GM19467 (cell line): ENCODE results near the gene CELSR1.
"Not testable (repeated sequence)": the region's sequence is repeated elsewhere in the genome, so short reads cannot be mapped to it uniquely, and the experiment has no call there.

Experiments
- ATAC-seq: cut with Tn5 transposase; IDR thresholded peaks from one replicate; pipeline ENCODE4 v1.9.1; 2021; ENCODE audit warnings: mild to moderate bottlenecking, moderate library complexity; ENCODE audit not compliant: unreplicated experiment

CELSR1 gene

DNA sequence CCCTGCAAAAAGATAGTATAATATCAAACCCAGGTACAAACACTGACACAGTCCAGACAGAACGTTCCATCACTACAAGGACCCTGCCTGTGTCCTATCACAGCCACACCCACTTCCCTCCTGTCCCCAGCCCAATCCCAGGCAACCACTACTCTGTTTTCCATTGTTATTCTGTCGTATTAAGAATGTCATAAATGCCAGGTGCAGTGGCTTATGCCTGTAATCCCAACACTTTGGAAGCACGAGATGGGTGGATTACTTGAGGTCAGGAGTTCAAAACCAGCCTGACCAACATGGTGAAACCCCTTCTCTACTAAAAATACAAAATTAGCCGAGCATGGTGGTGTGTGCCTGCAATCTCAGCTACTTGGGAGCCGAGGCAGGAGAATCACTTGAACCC is 112.9 kb downstream of the CELSR1 start:
- no peak for ATAC-seq

DNA sequence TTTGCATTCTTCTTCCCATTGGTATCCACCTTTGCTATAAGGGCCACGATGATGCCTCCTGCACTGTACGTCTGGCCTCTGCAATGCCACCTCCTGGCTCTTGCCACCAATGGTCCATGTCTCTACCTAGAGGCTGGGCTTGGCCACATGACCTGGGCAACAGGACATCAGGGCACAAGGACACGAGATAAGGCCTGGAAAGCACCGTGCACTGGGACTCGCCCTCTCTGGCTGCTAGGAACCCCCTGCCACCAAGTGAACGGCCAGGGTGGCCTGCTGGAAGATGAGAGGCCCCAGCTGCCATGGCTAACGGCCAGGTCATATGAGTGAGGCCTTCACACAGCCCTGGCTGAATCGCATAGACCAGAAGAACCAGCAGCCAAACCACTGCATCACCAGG is 114.5 kb downstream of the CELSR1 start:
- ATAC-seq = no peak

DNA sequence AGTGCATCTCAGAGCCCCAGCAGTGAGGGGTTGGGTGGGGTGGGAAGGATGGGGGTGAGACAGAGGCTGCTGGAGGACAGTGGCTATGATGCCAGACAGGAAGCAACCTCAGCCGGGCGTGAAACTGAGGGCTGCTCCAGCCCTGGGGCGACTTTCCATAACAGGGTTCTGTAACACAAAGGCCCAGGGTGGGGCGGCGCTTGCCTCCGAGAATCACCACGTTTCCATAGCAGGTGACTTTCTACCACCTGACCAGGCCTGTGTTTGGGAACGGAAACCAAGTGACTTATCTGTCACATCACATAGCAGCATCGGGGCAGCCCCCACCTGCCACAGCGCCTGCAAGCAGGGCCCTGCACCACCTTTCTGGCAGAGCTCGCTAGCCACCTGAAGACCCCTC is 116.2 kb downstream of the CELSR1 start:
- no peak for ATAC-seq

DNA sequence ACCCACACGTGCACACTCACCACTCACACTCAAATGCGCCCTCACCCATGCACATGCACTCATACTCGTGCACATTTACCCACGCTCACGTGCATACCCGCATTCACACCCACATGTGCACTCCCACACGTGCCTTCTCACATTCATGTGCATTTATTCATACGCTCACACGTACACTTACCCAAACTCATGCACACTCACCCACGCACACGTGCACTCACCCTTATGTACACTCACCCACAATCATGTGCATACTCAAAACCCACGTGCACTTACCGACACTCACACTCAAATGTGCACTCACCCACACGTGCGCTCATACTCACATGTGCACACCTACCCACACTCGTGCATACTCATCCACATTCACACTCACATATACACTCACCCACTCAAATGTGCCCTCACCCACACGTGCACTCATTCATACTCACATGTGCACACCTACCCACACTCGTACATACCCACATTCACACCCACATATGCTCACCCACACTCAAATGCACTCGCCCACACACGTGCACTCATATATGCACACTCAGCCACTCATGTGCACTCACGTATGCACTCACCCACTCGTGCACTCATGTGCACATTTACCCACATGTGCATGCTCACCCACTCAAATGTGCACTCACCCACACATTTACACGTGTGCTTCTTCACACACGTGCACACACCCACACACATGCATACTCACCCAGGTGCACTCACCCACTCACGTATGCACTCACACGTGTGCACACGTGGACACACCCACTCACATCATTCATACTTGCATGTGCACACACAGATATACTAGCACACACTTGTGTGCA is 117.5 kb downstream of the CELSR1 start:
- no peak for ATAC-seq

DNA sequence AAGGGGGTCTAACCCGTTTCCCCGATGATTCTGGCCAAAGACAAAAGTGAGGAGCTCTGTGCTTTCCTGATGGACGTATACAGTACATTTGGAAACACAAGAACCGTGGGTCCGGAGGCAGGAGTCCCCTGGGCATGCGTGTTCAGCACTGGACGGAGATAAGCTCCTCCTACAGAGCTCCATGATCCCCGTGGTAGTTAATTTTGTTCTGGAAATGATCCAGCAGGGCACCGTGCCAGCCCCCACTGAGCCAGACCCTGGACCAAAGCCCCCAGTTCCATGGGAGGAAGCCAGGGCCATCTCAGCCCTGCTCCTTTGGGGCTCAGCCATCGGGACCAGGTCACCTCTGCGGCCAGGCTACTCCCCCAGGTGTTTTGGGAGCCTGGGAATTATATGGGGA is 118.6 kb downstream of the CELSR1 start:
- no peak for ATAC-seq

DNA sequence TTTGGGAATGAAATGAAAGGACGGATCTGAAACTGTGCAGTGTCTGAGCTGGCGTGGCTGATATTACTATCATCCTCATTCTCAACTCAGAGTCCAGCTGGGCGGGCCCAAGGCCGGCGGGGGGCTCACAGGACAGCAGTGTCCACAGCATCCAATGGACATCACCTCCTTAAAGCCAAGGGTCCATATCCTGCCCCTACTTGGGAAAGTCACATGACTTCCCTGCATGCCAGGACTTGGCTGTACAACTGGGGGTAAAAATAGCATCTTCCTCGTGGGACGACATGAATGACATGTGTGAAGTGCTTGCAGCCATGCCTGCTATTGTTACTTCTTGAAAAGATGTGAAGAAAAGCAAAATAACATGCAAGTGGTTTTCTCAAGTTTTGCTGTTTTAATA is 119.7 kb downstream of the CELSR1 start:
- ATAC-seq = no peak

DNA sequence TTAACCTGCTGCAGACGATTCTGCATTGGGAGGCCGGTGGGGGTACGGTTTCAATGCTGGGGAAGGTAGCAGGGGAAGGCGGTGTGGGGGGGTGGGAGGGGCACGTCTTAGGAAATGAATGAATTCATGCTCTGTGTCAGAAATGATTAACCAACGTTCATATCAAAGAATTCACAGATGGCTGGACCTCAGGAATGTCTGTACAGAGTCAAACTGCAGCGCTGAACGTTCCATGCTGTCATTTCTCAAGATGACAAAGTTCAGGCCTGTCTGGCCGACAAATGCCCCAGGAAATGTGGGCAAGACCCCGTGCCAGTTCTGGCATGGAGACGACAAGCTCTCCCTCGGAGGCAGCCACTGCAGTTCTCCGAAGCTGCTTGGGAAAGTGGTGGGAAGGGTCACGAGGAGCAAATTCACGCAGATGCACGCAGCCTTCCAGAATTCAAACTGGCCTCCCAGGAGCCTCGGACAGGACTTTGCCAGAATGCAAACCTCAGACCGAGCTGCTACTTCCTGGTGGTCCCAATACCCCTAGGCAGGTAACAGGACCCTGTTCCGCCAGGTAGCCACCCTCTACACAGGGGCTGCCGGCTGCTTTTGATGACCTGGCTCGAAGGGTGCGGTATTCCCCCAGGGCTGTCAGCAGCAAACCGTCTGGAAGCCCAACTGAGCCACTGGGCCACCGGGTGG is 120.4 kb downstream of the CELSR1 start:
- no peak for ATAC-seq

DNA sequence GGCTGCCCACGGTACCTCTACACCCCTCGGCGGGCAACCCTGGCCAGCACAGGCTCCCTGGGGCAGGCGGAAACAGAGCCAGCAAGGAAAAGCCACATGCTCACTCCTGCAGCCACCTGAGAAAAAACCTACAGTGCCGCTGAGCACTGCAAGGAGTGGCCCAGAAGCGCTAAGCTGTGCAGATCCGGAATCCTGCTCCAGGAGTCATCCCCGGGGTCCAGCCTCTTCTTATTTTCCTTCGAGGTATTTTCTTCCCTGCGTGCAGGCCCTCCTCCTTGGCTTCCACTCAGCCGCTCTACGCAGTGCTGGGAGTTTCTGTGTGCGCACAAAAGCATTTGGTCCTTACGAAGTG is 120.9 kb downstream of the CELSR1 start:
- no peak for ATAC-seq

DNA sequence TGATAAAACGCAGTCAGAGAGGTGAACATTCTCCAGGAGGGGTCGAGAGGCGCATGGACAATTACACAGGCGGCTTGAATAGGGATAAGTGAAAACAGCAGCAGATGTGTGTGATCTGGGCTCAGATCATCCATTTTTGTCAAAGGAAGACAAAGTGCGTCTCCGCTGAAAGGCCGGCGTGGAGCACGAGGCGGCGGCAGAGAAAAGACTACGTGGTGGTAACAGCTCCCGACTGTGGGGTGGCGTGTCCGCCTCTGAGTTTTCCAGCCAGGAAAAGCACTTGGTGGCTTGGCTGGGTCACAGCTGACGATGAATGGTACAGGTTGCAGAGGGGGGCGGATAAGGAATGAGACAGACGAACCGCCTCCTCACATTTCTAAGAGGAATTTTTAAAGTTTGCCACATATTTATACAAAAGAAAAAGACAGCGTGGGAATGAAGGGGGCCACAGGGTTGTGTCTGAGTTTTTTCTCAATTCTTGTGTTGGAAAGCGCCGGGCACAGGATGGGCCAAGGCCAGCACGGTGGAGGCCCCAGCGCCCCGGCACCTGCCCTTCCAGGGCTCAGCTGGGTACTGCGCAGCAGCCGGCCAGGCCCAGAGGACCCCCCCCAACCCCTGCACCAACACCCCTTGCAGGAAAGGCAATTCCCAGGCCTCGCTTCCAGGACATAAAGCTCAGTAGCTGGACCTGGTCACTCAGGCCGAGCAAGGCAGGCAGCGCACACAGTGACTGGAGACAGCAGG is 121.5 kb downstream of the CELSR1 start:
- no peak for ATAC-seq

DNA sequence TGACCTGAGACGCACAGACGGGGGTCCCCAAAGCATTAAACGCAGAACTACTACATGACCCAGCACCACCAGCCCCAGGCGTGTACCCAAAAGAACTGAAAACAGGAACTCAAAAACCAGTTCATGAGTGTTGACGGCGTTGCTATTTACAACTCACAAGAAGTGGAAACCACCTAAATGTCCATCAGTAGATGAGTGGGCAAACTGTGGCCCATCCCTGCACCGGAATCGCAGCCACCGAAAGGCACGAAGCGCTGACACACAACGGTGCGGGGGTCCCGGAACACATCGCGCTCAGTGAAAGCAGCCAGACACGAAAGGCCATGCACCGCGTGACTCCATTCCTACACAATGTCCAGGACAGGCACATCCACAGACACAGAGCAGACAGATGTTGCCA is 122.7 kb downstream of the CELSR1 start:
- no peak for ATAC-seq

DNA sequence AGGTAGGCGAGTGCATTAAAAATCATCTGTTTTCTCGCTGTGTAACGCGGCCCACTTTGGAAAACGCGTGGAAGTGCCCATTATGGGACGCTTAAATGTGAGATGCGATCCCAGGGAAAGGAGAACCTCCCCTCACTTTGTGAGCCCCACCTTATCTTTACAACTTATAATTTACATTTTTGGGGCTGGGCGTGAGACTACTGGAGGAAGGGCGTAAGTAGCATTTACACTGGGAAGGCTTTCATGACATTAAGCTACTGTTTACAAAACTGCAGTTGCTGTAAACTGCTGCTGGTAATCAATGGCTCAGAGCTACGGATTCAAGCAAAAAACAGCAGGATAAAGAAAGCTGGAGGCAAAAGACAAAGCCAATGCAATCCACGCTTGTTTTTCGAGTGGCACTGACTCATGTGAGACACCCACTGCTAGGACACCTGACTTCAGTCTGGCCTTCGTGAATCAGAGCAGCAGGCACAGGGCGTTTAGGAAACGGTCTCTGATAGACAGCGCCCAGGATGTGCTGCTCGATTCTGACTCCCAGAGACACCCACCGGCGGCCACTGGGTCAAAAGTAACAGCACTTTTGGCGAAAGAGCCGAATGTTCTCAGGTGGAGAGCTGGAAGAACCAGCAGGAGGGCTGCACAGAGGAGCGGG is 123.6 kb downstream of the CELSR1 start:
- ATAC-seq = no peak

DNA sequence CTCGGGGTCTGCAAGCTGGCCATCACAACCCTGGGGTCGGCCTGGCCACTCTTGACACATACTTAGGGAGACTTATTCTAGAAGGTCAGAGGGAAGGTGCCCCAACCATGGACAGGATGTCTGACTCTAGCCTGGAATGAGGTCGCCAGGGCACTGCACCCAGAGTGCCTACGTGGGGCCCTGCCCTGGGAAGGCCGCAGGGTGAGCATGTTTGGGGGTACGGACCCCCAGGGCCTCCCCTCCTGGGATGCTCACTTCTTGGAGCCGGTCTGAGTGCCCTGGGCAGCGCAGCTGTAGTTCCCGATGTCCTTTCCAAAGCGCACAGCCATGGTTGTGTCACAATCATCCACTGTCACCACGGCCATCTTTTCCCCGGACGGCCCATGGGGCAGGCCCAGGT is 126.1 kb downstream of the CELSR1 start:
- ATAC-seq = no peak

DNA sequence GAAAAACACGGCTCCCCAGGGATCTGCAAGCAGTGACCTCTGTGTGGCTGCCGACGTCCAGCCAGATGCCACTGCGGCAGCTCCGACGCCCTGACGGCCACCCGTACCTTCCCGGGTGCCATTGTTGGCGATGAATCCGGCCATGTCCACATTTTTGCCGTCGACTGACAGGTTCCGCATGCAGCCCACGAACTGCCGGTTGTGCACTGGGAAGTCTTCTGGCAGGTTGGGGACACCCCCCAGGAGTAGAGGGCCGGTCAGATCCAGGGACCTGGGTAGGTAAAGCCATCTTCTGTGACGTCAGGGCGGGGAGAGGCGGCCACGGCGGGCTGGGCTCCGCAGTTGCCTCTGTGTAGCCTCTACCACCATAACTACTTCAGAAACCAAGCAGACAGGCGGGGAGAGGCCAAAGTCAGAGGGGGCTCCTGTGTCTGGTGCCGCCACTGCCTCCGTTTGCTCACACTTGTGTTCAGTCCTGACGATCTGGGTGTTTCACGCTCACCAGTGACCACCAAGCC is 127.1 kb downstream of the CELSR1 start:
- ATAC-seq = no peak

DNA sequence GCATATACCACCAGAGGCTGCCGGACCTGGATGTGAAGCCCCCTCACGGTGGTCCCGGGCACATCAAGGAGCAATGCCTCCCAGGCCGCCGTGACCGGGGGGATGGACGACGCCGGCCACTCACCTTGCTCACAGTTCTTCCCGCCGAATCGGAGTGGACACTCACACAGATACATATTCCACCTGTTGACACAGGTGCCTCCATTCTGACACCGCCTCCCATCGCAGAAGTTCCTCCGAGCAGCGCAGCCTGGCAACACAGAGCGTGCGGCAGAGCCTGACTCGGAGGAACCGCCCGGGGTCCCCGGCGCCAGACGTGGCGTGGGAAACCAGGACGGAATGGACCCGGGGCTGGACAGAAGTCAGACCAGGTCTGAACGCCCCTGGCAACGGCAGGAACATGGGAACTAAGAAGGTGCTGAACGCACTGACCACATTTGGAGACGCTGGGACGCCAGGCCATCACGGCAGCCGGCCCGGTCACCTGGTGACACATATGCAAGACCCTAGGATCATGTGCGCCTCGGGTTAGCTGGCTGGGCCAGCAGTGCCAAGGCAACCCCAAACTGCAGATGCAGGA is 127.7 kb downstream of the CELSR1 start:
- no peak for ATAC-seq

DNA sequence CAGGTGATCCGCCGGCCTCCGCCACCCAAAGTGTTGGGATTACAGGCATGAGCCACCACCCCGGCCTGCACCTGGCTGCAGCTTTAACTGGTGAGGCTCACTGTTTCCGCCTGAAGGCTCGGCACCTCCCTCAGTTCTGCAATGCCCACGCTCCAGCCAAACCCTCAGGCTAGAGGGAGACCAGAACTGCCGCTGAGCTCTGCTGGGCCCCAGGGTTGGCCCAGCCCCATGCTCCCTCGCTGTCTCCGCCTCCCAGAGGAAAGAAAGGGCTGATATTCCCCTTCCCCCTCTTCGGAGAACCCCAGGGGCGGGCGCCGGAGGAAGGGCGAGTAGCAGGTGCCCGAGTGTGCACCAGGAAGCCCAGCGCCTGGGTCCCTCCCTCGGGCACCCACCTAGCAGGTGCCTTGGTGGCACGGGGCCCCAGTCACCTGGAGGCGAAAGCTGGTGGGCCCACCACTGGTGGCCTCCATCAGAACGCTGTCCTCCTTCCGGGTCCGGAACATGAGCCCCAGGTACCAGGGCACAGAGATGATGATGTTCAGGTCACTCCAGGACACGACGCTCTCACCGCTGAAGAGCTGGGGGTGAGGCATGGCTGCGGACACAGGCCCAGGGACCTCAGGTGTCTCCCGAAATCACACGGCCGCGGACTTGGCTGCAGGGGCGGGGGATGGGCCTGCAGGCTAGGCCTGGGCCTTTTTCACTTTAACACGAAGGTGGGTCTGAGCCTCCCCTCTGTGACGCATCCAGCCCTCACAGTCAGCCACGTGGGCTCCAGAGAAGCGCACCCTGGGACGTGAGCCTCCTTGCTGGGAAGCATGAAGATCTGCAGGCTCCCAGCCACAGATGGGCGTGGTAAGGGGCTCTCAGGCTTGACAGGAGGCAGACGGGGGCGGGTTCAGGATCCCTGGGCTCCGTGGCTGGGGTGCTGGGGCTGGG is 128.6 kb downstream of the CELSR1 start:
- no peak for ATAC-seq

DNA sequence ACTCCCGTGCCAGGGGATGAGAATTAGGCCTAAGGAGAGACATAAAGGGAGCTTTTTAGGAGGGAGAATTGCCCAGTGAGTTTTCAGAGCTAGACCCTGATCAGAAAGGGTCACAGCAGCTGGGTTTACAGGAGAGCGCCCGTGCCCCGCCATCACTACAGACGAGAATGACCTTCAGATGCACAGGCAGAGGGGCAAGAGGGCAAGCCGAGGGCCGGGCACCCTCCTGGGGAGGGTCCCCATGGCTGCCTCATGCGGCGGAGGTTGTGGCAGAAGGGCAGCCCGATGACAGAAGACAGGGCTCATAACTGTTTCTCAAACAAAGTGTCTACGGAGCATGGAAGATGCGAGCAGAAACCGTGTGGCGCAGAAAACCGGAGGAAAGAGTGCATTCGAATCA is 129.7 kb downstream of the CELSR1 start:
- ATAC-seq = no peak

DNA sequence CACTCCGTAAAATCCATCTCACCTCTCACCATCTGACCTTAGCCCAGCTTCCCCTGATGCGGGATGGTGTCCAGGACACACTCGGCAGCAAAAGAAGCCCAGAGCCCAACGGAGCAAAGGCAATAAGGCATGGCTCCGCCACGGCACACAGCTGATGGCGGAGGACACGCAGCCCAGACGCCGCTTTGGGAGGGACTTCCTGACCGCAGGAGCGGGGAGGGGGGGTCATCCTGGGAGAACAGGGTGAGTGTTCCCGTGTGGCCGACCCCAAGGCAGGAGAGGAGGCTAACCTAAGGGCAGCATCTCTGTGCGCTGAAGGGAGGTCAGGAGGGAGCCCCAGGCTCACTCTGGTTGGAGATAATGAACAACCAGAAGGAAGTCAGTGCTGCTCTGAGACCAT is 130.6 kb downstream of the CELSR1 start:
- no peak for ATAC-seq

DNA sequence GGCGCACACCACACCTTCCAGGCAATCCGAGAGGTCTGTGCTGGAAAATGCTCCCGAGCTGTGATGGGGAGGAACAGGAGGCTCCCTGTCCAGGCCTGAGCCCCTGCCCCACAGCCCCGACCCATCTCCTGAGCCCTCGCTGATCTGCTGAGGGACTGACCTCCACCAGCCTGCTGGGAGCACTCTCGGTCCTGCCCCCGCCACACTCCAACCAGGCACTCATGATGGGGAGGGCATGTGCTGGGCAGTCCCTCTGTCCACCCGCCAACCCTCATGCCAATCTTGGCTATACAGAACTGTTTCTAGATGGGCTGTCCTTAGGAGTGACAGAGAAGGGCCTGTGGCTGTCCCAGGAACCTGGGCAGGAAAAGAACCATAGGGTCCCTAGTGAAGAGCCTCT is 131.1 kb downstream of the CELSR1 start:
- no peak for ATAC-seq

DNA sequence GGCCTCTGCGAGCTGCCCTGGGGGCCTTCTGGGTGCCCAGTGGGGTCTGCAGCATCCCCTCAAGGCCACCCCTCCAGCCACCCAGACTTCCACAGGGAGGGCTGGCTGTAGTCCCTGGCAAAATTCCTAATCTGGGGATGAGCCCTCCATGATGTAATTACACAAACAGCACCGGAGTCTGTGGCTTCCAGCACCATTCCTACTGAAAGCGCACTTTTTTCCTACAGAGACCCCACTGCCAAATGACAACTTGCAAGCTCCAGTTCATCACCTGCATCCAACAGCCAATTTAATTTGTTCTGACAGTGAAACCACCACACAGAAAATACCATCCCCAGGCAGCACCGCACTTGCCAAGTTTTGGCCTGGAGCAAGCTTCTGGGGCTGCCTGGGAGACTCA is 131.5 kb downstream of the CELSR1 start:
- ATAC-seq = no peak

DNA sequence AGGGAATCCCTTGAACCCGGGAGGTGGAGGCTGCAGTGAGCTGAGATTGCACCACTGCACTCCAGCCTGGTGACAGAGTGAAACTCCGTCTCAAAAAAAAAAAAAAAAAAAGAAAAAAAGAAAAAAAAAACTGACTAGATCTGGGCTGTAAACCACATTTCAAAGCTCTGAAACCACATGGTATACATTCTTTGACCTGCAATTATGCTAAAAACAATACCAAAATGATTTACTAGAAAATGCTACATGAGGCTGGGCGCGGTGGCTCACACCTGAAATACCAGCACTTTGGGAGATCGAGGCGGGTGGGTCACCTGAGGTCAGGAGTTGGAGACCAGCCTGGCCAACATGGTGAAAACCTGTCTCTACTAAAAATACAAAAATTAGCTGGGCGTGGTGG is 133.5 kb downstream of the CELSR1 start:
- ATAC-seq = not testable (repeated sequence)
